Kasumi-1 (cell line): Measurements from ENCODE around the gene PDE4DIP.
"Not testable (repeated sequence)": the region's sequence is repeated elsewhere in the genome, so short reads cannot be mapped to it uniquely, and the experiment has no call there.

ENCODE experiments used
- DNase-seq, 2 experiments: peaks; one replicate each; lab custom pipeline; 2025; lab: John Stamatoyannopoulos, UW

The PDE4DIP gene

DNA sequence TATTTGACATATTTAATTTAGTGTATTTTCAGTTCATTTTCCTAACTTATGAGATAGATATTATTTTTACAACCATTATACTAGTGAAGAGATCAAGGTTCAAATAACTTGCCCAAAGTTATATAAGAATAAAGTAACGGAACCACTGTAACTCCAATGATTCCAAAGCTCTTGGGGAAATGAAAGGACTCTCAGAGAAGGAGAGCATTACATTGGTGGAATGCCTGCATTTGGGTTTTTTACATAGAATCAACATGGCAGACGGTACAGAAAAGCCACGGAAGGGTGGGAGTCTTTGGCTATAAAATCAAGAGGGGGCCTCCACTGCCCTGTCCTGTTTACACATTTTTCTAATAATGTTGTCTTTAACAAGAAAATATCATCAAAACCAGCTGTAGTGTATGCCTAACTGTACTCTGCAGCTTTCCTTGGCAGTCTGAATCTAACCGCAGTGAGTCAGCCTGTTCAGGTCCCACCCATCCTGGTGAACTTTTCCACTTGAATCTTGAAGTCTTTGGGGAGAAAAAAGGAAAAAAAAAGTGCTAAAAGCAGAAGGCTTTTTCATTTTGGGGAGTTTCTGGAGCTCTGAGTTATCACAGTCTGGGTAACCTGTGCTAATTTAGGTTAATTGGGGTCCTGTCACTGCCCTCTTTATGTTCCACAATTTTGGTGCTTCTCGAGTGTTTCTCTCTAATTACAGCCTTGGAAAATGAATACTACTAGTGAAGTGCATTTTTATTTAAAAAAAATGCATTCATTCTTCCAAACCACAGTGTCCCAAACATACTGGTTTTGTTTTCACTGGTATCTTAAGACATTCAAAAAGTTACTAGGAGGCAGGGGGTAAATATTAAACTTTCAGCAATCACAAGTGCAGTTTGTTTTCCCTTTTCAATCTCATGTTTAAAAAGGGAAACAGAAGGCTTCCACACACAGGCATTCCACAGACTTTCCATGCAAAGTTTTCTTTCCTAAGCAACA, 30.5 kb downstream of the PDE4DIP start:
- not testable (repeated sequence) for DNase-seq

DNA sequence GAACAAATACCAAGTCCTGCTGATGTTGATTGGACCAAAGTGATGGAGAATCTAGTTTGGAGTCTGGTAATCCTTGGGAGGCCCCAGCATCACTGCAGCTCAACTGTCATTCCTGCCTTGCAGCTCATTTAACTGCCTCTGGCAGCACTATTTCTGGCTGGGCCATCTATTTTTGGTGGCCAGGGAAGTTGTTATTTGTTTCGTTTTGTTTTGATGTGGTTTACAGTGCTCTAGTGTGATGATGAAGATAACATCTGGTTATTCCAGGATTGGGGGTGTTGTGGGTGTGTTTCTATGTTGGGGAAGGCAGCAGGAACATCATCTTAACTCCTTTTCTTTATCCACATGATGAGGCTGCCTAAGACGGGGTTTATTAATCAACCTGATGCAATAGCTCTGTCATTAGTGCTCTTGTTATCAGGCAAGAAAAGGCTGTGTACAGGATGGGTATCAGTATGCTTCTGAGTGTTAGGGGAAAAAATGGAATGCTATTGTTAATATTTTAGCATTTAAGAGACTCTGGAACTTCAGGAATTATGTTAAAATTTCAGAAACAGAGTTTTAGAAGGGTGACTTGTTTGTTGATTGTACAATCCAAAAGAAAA, 35.7 kb downstream of the PDE4DIP start:
- DNase-seq: not testable (repeated sequence)

DNA sequence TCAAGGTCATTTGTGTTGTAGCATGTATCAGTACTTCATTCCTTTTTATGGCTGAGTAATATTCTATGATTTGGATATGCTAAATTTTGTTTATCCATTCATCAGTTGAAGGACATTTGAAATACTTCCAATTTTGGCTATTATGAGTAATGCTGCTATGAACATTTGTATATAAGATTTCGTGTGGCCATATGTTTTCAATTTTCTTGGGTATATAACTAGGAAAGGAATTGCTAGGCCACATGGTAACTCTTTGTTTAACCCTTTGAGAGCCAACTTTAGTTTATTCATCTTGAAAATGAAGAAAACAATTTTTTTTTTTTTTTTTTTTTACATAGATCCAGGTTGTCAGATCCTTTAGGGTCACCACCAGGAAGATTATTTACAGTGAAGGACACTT, 37.0 kb downstream of the PDE4DIP start:
- DNase-seq: not testable (repeated sequence)

DNA sequence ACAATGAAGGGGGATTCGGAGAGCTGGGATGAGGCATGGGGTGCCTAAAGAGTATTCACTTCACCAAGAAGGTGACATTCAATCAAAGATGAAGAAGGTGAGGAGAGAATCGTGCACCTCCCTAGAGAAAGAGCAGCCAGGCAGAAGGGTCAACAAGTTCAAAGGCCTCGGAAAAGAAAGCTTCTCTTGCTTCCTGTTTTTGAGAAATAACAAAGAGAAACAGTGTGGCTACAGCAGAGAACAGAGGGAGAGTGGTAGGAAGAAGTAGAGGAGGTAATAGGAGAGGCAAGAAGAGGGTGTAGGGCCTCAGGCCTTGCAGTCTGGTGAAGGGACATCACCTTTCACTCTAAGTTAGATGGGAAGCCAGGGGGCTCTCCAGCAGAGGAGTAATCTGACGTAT, 41.0 kb downstream of the PDE4DIP start:
- not testable (repeated sequence) for DNase-seq

DNA sequence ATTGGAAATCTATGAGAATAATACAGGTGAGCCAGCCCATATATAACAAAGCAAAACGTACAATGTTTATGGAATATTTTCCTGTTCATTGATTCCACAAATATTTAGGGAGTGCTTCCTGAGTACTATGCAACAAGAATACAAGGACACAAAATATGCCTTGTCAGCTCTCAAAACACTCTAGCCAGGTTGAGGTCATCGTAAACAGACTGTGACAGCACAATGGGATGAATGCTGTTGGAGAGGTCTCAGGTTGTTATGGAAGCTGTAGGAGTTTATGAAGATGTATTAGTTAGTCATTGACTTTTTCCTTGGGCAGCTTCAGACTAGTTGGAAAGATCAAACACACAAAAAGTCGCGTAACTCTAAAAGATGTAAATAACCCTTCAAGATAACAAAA, 42.1 kb downstream of the PDE4DIP start:
- DNase-seq: not testable (repeated sequence)

DNA sequence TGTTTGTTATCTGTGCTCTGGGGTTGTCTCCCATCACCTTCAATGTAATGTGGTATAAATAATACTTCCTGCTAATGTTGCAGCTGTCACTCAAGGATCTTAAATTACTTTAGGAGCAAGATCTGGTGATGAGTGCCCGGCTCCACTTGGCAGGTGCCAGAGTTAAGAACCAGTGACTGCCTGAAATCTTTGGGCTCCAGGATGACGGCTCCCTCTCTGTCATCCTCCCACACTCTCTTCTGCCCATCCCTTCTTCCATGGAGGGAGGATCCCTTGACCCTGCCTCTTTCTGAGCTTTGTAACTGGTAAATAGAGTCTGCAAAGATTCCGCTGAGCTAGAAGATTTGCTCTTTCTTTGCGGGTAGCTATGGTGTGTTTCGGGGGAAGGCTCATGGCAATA, 44.4 kb downstream of the PDE4DIP start:
- DNase-seq: not testable (repeated sequence)

DNA sequence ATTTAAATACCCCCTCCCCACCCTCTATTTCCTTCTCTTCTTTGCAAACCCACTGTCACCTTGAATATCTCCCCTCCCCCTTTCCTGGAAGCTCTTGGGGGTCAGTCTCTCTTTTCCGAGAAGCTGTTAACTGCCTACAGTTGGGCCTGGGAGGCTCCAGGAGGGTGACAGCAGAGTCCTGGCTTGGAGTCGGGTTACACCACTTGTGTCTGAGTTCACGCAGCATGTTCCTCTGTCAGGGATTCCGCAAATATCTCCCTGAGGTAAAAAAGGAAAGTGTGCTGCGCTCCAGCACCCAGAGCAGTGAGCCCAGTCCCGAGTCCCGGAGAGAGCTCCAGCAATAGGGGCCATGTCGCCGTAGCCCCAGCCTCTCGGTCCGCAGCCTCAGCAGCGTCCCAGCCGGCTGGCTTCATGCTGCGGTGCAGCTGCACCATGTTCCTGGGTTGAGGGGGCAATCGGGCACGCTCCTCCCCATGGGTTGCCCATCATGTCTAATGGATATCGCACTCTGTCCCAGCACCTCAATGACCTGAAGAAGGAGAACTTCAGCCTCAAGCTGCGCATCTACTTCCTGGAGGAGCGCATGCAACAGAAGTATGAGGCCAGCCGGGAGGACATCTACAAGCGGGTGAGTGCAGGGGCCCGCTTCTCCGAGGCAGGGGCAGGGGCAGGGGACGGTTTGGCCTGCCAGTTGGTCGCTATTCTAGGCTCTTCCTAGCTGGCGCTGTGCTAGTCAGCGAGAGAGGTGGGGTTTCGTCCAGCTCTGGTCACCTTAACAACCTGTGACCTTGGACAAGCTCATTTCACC, 45.2 kb downstream of the PDE4DIP start:
- DNase-seq: not testable (repeated sequence)

DNA sequence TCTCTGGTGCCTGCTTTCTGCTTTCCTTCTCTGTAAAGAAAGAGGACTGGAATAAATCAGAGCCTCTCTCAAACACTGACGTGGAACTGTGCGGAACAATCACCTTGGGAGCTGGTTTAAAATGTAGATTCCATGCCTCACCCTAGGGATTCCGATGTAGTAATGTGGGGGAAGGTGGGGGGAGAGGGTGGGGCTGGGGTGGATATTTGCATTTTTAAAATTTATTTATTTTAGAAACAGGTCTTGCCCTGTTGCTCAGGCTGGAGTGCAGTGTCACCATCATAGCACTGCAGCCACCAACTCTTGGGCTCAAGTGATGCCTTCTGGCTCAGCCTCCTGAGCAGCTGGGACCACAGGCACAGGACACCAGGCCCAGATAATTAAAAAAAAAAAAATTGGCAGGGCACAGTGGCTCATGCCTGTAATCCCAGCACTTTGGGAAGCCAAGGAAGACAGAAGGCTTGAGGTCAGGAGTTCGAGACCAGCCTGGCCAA, 45.9 kb downstream of the PDE4DIP start:
- not testable (repeated sequence) for DNase-seq

DNA sequence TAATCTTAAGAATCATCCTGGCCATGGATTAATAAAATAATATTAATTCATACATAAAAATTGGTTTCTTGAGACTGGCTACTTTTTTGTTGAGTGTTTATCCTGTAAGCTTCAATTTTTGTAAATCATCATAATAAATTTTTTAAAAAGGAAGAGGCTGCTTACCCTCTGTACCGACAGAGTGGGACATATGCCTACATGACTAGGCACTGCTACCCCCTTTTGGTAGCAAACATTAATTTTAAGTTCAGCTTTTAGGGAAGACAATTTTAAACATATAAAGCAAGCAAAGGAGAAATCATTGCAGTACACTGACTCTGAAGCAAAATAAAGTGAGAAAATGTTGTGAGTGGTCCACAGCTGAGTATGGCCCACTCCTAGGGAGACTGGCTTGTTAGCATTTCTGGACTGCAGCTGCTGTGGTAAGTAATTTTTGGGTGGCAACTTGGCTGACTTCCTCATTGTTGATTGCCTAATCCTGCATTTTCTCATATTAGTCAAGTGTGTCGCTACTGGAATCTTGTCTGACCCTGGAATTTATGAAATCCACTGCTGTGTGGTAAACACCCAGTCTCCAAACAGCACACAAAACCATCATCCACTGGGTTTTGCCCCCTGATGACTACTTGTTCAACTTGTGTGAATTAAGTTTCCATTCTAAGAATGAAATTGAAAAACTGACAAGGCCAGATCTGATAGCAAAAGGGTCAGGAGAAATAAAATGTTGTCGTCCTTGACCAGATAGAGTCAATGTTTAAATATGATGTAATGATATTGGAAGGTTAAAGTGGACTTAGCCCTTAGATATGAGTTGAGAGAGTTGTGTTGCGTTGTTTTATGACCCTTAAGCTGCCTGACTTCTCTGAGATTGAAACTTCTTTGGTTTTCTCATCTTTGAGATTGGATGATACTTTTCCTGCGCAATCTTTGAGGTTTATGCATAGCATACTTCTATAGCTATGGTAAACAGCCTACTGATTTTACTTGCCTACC, 50.4 kb downstream of the PDE4DIP start:
- not testable (repeated sequence) for DNase-seq

DNA sequence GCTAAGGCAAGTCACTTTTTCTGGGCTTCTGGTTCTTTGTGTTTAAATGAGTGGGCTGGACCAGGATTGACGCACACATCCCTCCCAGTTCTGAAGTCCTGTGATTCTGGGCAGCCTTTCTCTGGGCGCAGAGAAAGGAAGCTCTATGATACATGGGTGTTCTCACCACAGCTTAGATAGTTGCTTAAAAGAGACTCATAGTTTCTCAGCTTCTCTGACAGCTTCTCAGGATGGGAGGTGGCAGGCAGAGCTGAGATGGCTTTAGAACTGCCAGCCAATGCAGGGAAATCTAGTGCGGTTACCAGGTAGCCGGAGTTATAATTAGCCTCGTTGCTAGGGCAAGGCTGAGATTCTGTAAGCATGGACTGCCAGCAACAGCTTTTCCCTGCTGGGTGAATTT, 55.8 kb downstream of the PDE4DIP start:
- DNase-seq: not testable (repeated sequence)

DNA sequence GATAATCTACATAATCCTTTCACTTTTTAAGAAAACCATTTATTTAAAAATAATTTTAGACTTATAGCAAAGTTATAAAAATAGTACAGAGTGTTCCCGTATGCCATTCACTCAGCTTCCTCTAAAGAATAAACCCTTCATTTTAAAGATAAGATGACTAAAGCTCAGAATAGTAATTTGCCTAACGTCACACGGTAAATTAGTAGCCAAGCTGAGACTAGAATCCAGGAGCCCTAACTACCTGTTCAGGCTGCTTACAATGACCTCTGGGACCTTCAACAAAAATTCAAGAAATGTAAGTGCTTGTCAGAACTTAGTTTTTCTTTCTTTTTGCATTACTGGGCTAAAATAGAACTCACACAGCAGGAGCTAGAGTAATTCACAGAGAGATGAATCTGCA, 56.5 kb downstream of the PDE4DIP start:
- not testable (repeated sequence) for DNase-seq

DNA sequence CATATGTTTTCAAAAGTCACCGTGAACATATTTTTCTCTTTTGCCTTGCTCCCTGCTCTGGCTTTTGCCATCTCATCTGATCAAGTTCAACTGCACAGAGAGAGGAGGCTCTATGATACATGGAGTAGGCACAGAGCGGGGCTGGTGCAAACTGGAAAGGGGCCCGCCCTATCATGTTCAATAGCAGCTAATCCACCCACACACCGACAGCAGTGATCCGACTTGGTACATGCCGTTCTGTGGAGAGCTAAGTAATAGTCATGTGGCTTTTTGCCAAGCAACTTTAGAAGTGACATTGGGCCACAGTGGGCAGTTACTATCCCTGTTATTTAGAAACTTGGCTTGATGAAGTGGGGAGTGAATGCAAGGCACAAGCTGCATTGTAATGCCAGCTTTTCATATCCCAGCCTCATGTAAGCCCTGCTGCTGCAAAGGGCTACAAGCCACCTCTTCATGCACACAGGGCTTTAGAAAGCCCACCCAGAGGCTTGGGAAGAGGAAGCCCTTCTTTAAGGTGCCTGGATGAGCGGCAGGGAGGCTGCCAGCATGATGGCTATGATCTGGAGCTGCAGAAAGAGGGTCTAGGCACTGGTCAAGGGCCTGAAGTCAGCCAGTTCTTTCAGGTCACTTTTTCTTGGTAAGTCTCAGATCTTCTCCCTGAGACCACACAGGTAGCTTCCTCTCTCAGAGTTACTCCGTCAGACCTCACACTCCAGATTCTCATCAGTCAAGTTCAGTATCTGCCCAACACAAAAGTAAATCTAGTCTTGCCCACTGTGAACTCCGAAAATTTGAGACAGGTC, 57.1 kb downstream of the PDE4DIP start:
- not testable (repeated sequence) for DNase-seq

DNA sequence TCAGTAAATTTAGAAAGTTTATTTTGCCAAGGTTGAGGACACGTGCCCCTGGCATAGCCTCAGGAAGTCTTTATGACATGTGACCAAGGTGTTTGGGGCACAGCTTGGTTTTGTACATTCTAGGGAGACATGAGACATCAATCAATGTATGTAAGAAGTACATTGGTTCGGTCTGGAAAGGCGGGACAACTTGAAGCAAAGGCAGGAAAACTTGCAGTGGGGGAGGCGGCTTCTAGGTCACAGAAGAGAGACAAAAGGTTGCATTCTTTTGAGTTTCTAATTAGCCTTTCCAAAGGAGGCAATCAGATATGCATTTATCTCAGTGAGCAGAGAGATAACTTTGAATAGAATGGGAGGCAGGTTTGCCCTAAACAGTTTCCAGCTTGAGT, 57.7 kb downstream of the PDE4DIP start:
- DNase-seq: not testable (repeated sequence)

DNA sequence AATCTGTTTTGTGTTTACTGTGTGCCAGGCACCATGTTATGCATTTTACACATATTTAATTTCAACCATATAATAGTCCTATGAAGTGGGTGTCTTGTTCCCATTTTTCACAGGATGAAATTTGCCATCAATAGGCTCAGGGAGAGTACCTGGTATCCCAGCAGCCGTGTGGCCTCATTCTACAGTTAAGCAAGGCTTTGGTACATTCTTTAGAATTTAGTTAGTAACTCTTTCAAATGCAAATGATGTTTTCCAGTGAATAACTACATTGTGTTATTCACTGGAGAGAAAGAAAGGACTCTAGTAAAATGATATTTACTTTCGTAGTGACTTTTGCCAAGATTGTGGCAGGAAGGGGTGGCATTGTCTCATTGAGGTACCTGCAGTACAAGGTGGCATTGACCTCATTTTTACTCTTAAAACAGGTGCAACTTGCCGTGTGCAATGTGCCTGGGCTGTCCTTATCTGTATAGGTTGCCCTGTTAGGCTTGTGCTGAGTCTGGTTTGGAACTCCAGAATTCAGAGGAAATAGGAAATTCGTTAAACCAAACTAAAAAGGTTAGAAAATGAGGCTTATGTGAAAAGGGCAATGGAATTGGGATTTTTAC, 65.1 kb downstream of the PDE4DIP start:
- DNase-seq: not testable (repeated sequence)

DNA sequence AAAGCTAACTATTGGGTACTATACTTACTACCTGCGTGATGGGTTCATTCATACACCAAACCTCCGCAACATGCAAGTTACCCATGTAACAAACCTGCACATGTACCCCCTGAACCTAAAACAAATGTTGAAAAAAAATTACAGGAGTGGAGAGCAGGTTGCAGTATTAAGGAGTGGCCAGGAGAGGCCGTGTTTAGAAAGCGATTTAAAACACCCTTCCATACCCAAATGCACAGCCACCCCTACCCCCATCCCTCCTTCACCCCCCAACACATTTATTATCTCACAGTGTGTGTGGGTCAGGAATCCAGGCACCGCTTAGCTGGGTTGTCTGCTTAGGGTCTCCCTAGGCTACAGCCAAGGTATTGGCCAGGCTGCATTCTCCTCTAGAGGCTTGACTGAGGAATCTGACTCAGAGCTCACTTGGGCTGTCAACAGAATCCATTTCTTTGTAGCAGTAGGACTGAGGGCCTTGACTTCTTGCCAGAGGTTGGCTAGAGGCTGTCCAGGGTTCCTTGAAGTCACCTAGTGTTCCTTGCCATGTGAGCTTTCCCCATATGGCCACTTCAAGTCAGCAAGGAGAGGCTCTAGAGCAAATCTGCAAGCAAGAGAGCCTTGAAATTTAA, 67.2 kb downstream of the PDE4DIP start:
- DNase-seq: not testable (repeated sequence)

DNA sequence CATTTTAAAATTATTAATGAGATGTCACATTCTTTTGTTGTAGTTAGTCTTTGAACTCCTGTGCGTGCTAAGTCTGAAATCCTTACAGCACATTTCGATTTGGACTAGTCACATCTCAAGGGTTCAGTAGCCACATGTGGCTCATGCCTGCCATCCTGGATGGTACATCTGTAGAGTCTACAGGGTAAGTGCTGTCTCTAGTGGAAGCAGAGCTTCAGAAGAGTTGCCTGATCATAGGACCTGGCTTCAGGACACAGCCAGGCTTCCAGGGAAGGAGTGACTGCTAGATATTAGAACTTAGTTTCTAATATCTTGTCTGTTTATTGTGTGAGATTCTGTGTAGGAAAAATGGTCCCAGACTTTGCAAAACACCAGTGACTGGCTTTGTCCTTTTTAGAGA, 72.0 kb downstream of the PDE4DIP start:
- DNase-seq: not testable (repeated sequence)

DNA sequence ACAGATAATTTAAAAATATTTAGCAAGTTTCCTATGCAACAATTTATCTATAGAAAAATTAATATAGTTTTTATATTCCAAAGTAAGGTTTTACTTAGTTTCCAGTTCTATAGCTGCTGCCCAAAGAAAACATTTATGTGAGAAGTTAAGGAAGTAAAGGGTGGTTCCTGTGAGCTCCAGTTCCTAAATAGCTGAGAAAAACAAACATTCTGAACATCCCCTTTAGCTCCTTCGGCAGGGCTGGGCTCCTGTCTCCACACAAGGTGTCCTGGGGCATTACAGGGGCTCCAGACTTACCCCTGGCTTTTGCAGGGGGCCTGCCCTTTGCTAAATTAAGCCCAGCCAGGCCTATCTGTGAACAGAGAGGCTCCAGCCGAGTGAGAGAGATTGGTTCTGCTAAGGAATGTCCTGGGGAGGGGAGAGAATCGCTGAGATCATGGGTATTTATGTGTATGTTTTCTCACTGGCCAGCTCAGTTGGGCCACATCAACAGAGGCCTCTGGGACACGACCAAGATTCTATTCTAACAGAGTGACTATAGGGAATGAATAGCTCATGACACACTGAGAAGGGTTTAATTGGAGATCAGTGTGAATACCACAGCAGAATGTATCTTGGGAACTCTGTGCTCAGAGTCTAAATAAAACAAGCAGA, 72.6 kb downstream of the PDE4DIP start:
- DNase-seq: not testable (repeated sequence)

DNA sequence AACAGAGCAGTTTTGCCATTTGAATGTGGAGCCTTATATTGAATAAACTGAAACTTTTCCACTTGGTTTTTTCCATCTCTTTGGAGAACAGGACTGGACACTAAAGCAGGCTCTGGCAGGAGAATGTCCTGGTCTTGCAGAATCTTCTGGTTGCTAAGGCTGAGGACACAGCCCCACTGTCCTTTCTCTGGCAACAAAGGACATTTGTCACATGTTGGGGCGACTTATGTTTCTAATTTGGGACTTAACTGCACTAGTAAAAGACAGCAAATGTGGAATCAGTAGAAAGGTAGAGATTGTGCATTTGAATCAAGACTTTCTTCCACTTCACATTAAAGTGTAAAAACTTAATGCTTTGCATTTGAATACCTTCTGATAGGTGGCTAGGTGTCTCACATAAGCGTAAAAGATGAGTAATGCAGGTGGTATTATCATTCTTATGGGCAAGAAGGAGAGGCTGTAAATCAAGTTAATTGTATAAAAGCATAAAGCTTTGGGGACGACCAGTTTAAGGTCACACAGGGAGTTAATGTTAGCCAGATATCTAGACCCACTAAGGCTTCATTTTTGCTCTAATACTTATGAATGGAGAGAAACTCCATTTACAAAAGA, 74.7 kb downstream of the PDE4DIP start:
- not testable (repeated sequence) for DNase-seq
